Right renal cortex interstitium (tissue), 3 donors: ENCODE data around the gene DGKD. TPM values are rescaled to one million over a fixed set of nuclear protein-coding genes. Genes with fewer than 3 reads are reported as not detected.

Experiments used
- DNase-seq, 3 donors: peaks; one replicate each; pipeline ENCODE4 v3.0.0-alpha.2; 2013; ENCODE audit warnings: low read depth in 3 of 3, low spot score in 2 of 3
- polyA plus RNA-seq, 3 donors: library from polyadenylated mRNA; unstranded; fragments of 120-200 nt; gene quantifications; one replicate each; pipeline ENCODE4 v1.2.1, GENCODE V29; 2013; ENCODE audit not compliant: insufficient read length in 3 of 3

DGKD gene
- polyA plus RNA-seq, 3 donors, result 19.7 to 26.3 (median 24.2) TPM

DNA sequence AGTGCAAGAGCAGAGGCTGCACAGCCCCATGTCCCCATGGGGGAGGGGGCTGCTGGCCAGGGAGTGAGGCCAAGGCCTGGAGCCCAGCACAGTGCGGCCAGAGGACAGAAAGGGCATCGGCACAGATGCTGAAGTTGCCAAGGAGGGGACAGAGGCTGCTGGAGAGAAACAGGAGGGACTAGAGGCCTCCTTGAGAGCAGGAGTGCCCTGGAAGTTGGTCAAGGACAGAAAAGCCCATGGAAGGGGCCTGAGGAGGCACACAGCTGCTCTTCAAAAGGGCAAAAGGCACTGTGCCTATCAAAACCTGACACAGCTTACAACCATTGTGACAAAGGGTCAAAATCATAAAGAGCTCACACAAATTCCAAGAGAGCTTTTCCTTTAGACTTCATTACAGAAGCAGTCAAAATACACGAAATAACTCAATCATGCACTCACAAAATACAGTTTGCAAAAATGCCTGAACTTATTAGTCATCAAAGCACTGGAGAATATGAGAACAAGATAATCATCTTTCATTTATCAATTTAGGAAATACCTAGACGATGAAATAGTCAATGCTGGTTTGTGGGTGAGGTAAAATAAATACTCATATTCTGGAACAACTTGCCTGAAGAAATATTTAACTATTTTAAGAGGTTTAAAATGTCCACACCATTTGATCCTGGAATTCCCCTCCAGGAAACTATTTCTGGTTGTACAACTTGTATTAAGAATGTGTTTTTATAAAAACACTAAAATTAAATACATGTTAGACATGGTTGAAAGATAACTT lies 132.7 kb downstream of the DGKD start:
- no peak for DNase-seq

- DNase-seq, result no peak
Measured at GRCh38 chr2:233487748-233488345, 133.6 kb downstream of the DGKD start.

DNA sequence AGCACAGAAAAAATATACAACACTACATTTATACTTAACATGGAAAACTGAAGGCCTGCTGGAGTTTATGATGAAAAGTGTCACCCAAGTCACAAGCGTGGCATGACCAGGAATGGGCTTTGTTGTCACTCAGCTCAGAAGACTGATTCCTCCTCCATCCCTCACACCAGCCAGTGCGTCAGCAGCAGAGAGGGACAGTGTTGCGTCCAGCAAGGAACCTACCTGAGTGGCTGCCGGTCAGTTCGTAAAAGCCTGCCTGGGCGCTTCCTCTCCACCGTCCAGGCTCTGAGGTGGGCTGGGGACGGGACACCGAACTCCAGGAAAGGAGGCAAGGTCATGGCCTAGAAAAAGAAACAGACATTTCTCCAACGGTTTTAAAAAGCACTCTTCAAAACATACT lies 134.8 kb downstream of the DGKD start:
- no peak for DNase-seq

DNA sequence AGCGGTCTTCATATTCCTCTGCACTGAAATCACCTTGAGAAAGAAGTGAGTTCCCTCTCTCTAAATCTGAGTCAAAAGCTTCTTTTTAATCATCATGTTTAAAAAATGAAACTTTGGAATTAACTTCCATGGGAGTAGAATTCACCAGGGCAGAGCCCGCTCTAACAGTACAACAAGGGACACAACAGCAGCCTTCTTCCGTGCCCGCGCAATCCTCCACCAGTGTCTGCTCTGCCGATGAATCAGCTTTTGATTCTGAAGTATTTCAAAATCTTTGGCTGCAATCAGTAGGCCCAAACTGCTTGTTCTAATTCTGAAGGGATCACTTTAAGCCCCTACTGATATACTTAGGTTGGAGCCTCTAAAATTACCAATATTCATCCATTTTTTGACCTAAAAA lies 135.4 kb downstream of the DGKD start:
- no peak for DNase-seq

DNA sequence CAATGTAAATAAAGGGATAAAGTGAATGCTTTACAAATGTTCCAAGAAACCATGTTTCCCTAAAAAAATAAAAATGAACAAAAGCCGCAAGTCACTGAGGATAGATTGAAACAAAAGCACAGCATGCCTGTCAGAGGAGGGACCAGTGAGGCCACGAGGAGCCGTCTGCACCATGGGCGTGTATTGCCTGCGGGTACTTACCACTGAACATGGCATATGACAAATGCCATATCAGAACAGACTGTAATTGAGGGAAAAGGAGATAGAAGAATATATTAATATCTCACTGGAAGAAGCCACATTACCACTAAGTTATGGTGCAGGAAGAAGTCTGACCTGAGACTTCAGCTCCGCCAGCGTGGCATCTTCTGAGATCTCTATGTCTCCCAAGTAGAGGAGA lies 136.5 kb downstream of the DGKD start:
- DNase-seq, result no peak

DNA sequence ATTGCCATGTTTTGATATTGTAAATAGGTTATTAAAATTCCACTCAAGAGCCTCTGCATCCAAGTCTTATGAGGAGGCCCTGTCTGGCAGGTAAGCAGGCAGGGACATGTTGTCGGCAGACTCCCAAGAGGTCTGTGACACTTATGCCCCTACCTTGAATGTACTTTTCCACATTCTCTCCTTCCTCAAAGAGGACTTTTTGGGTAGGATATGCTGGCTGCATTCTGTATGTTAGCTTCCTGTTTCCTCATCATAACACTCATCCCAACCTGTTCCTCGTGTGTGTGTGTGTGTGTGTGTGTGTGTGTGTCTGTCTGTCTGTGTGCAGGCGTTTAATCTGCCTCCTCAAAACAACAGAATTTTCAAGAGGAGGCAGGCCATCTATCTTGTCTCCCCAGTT lies 137.0 kb downstream of the DGKD start:
- DNase-seq, result no peak

GRCh38 chr2:233492078-233492477 lies 137.8 kb downstream of the DGKD start:
- DNase-seq, result no peak

GRCh38 chr2:233492751-233493150 lies 138.5 kb downstream of the DGKD start:
- no peak for DNase-seq

- no peak for DNase-seq
Measured at GRCh38 chr2:233495503-233496496, 141.5 kb downstream of the DGKD start.

DNA sequence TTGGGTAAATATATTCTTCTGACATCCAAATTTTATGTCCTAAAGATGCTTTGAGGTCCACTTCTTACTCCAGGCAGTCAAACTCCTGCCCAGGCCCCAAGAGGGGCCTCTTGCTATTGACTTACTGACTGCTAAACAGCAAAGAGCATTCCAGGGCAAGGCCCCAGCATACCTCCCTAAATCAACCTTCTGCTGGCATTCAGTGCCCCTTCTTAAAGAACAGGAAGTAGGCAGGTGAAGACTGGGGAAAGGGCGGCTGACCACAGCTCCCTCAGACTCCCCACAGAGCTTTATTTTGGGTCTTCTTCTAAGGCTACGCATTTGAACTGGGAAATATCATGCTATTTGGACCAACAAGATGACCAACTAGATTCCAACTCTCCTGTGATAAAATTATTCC lies 143.4 kb downstream of the DGKD start:
- DNase-seq, result no peak

DNA sequence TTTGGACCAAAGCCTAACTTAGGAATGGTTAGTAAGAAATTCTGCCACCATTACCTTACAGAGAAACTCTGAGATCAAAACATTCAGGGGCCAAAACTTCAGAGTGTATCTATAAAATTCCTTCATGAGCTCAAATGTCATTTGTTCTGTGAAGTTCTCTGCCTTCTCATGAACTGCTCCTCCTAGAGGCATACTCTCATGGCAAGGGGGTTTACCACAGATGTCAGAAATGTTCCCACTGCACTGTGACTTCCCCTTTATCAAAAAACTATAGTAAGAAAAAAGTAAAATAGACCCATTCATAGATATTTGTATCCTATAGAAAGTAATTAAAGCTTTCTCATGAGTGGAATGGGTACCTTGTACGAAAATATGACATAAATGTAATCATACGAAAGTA lies 143.8 kb downstream of the DGKD start:
- no peak for DNase-seq

- no peak for DNase-seq
Measured at GRCh38 chr2:233499928-233500327, 145.6 kb downstream of the DGKD start.

- DNase-seq, result no peak
Measured at GRCh38 chr2:233501198-233502076, 147.1 kb downstream of the DGKD start.

DNA sequence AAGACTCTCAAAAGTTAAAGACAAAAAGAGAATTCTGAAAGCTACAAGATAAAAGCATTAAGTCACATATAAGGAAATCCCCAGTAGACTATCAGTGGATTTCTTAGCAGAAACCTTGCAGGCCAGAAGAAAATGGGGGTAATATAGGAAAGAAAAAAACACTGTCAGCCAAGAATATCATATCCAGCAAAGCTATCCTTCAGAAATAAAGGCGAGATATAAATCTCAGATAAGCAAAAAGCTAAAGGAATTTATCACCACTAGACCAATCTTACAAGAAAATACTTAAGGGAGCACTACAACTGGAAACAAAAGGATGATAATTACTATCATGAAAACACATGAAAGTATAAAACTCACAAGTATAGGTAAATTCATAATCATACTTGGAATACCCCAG lies 149.2 kb downstream of the DGKD start:
- DNase-seq, result no peak

- no peak for DNase-seq
Measured at GRCh38 chr2:233503947-233504637, 149.8 kb downstream of the DGKD start.

DNA sequence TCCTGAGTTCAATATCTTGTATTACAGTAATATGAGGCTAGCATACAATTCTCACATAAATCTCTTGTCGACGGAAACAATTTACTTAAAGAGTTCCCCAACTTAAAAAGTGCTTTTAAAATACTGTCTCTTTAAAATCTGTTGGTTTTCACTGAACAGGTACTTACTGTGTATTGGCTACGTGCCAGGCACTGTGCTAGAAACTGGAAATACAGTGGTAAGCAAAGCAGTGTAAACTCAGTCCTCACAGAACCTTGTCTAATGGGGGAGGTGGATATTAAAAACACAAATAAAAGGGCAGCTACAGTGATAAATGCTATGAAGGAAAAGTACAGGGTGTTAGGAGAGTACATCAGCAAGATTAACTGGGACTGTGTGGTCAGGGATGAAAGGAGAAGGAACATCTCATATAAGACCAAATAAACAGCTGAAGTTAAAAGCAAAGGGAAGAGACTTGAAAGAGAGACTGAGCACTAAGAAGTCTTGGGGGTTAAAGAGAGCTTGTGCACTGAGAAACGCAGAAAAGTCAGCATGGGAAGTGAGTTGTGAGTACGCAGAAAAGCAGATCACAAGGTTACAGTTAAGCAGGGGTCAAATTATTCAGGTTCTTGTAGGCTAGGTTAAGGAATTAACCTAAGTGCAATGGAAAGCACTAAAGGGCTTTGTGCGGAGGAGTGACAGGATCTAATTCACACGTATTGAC lies 159.8 kb downstream of the DGKD start:
- DNase-seq, result no peak

GRCh38 chr2:233519787-233520611 lies 165.7 kb downstream of the DGKD start:
- no peak for DNase-seq
